Measurements from ENCODE around the gene GPR3.

The GPR3 gene

GRCh38 chr1:27392096-27392777 lies at the start of gene GPR3:
TSS of gene GPR3 (plus strand) at chr1:27392622. CDS start at chr1:27393799, 1,177 bp downstream.
- DNase-seq, result peak; percentile 93

GRCh38 chr1:27342778-27343638 lies 49.4 kb upstream of the GPR3 start:
- DNase-seq, result peak; percentile 54 to 85

GRCh38 chr1:27343639-27344025 lies 48.8 kb upstream of the GPR3 start:
- no peak for DNase-seq

- no peak for DNase-seq
These were observed 47.1 kb upstream of the GPR3 start for GRCh38 chr1:27345272-27345671.

- DNase-seq, result no peak
These were observed 46.1 kb upstream of the GPR3 start for GRCh38 chr1:27346357-27346756.

- no peak for DNase-seq
These were observed 45.3 kb upstream of the GPR3 start for GRCh38 chr1:27346991-27347624.

- peak in 1 of 2 experiments; percentile 27 for DNase-seq
These were observed 43.3 kb upstream of the GPR3 start for GRCh38 chr1:27348861-27349783.

- no peak for DNase-seq
These were observed 42.4 kb upstream of the GPR3 start for GRCh38 chr1:27349784-27350662.

- DNase-seq, result no peak
These were observed 41.5 kb upstream of the GPR3 start for GRCh38 chr1:27350663-27351540.

GRCh38 chr1:27351541-27352107 lies 40.8 kb upstream of the GPR3 start:
- no peak for DNase-seq

- no peak for DNase-seq
These were observed 39.3 kb upstream of the GPR3 start for GRCh38 chr1:27353166-27353565.

GRCh38 chr1:27353629-27354028 lies 38.8 kb upstream of the GPR3 start:
- no peak for DNase-seq

GRCh38 chr1:27355683-27356082 lies 36.7 kb upstream of the GPR3 start:
- DNase-seq, result no peak

- DNase-seq, result no peak
These were observed 36.2 kb upstream of the GPR3 start for GRCh38 chr1:27356277-27356618.

- DNase-seq, result peak; percentile 38 to 39
These were observed 35.7 kb upstream of the GPR3 start for GRCh38 chr1:27356619-27357280.

- peak; percentile 74 to 76 for DNase-seq
These were observed 35.0 kb upstream of the GPR3 start for GRCh38 chr1:27357281-27358037.

- DNase-seq, result no peak
These were observed 34.1 kb upstream of the GPR3 start for GRCh38 chr1:27358038-27358927.

- no peak for DNase-seq
These were observed 33.5 kb upstream of the GPR3 start for GRCh38 chr1:27358928-27359313.

Measured in stimulated activated CD4-positive, alpha-beta T cell treated with anti-CD3 and anti-CD28 coated beads, Interleukin-4, amount 100 ng/mL, for 4 hours (primary cell).